SK-N-SH treated with all-trans-retinoic acid at 6 μM for 48 hours (cell line): Measurements from ENCODE around the gene CHRNE.

Experiments
- RARB ChIP-seq: fragments of 250-450 bp; sonication (Bioruptor Pico); IDR thresholded peaks from 2 replicates; pipeline ENCODE4 v1.8.0; 2021; ENCODE audit warnings: mild to moderate bottlenecking, moderate library complexity
- TCF4 ChIP-seq: fragments of 250-450 bp; sonication (Bioruptor Pico); IDR thresholded peaks from 2 replicates; pipeline ENCODE4 v1.8.0; 2021; ENCODE audit warnings: mild to moderate bottlenecking, moderate library complexity, borderline replicate concordance
- ZFP3 ChIP-seq: fragments of 250-450 bp; sonication (Bioruptor Pico); IDR thresholded peaks from 2 replicates; pipeline ENCODE4 v1.5.0; 2020; ENCODE audit warnings: mild to moderate bottlenecking, moderate library complexity
- ZFP30 ChIP-seq: fragments of 450-650 bp; formaldehyde crosslinking; IDR thresholded peaks from 2 replicates; pipeline ENCODE4 v1.5.0; 2022; ENCODE audit warnings: mild to moderate bottlenecking, moderate library complexity
- ZNF70 ChIP-seq: fragments of 450-650 bp; formaldehyde crosslinking; IDR thresholded peaks from 2 replicates; pipeline ENCODE4 v1.5.0; 2020; ENCODE audit warnings: mild to moderate bottlenecking, moderate library complexity

- TF ChIP-seq TCF4 (CRISPR knock-in tag) (no peak), ZFP3 (CRISPR knock-in tag) (no peak), ZNF70 (CRISPR knock-in tag) (no peak), RARB (CRISPR knock-in tag) (no peak), ZFP30 (CRISPR knock-in tag) (no peak)
These were observed 32.0 kb downstream of the CHRNE start for GRCh38 chr17:4870855-4871254.
